ENCODE results near the gene GUCA1A.
A peak's percentile ranks its signal among the peaks of the same experiment; 100 is the strongest.
"Not testable (repeated sequence)": the region's sequence is repeated elsewhere in the genome, so short reads cannot be mapped to it uniquely, and the experiment has no call there.

The GUCA1A gene

DNA sequence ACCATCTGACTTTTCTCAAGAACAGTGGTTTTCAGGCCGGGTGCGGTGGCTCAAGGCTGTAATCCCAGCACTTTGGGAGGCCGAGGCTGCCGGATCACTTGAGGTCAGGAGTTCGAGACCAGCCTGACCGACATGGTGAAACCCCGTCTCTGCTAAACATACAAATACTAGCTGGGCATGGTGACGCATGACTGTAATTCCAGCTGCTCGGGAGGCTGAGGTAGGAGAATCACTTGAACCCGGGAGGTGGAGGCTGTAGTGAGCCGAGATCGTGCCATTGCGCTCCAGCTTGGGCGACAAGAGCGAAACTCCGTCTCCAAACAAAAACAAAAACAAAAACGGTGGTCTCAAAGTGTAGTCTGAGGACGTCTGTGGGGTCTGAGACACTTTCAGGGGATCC lies 43.3 kb downstream of the GUCA1A start:
- DNase-seq: not testable (repeated sequence)

DNA sequence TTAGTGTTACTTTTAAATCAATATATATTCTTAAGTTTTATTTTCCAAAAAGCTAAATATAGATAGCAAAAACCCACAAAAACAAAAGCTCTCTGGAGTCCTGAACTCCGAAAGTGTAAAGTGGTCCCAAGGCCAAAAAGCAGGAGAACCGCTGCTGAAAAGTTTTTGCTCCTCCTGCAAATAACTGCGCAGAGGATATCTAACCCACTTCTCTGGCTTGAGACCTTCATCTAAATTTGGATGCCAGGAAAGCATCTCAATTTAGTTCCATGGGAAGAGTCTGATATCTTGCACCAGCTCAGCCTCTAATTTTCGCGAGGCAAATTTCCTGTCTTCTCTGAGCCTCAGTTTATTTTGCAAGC lies 44.0 kb downstream of the GUCA1A start:
- DNase-seq: no peak

DNA sequence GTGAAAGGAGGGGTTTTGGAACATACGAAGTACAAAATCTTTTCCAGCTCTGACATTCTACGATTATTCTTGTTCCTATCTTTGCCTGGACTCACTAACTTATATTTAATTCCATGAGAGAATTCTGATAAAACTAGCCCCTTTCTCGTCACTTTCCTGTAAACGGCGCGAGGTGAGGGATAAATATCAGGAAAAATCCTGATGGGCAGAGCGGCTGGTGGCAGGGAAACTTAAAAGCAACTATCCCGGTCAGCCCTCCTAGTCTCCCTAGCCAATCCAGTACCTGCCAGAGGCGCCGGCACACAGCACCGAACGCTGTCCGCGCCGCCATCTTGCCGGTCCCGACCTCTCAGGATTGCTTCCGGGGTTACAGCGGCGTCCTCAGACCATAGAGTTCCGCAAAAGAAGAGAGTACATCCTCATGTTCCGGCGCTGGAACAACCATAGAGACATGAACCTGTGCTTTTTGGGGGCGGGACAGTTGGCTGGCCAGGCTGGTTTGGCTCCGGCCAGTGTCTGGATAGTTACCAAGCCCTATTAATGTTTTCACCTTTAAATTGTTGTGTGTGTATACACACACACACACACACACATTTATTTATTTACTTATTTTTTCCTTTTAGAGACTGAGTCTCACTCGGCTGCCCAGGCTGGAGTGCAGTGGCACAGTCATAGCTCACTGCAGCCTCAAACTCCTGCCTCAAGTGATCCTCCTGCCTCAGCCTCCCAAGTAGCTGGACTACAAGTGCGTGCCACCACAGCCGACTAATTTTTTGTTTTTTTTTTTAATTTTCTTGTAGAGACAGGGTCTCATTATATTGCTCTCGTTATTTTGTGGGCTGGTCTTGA lies 44.6 kb downstream of the GUCA1A start, which contains the start of gene MRPS10:
TSS of gene MRPS10 (minus strand) at position 343 of the 849 bp plus-strand sequence. CDS start at position 331, 12 bp downstream.
- DNase-seq: peak; percentile 91

DNA sequence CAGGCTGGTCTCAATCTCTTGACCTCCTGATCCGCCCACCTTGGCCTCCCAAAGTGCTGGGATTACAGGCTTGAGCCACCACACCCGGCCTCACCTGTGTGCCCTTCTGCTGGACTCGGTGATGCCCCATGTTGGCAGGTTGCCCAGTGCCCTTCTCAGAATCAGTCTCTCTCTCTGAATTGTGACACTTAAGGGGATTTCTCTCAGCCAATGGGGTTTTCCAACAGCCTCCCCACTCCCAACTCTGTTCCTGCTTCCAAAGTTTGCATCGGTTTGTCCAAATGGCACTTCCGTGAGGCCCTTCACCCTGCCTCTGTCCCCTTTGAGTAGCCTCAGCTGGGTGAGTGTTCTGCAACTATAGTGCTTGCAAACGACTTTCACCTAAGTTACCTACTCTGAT lies 47.6 kb downstream of the GUCA1A start:
- DNase-seq: no peak

DNA sequence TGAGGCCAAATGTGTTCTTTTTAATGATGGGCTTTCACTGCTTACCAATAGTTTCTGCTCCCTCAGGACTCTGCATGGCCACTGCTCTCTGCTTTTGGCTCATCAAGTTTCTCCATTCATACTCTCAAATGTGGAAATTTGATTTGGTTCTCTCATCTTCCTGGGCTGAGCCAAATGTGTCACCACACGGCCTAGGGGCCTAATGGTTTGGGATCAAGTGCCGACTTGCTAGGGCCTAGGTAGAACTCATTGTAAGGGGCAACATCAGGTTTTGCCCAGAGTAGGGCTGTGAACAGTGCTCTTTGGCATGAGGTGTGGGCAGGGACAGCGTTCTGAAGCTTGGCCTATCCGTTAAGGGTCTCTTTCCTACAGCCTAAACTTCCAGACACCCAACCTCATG lies 48.4 kb downstream of the GUCA1A start:
- no peak for DNase-seq

DNA sequence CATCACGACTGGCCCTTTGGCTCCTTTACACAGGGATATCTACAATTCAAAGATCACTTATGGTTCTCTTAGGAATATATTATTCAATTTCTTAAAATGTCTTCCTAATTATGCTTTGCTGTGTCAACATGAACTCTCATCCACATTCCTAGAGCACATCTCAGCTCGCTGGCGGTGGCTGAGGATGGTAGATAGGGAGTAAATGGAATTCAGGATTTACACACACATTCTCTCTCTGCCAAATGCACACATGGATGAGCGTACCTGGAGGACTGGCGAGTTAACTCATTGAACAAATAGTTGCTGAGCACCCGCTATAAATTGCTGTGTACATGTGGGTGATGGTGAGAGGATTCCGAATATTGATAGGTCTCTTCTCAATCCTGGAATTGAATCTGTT lies 49.3 kb downstream of the GUCA1A start:
- DNase-seq: no peak

DNA sequence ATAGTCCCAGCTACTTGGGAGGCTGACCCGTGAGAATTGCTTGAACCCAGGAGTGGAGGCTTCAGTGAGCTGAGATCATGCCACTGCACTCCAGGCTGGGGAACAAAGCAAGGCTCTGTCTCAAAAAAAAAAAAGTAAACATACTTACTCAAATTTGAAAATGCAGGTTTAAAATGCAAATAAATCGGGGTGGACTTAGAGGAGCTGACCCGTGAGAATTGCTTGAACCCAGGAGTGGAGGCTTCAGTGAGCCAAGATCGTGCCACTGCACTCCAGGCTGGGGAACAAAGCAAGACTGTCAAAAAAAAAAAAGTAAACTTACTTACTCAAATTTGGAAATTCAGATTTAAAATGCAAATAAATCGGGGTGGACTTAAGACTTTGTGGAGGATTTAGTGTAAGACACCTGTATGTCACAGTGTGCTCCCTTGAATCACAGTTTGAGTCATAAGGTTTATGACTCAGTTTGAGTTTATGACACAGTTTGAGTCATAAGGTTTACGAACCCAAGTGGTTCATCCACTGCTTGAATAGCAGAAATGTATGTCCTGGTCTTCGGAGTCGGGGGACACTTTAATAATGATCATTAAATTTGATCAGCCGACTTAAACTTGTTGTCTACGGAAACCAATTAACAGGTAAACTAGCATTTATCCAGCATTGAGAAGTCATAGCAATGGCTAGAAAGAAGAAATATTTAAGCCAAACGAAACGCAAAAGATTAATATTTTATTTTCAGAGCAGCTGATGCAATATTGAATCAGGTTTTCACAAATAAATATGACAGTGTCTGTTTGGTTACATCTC lies 51.3 kb downstream of the GUCA1A start:
- DNase-seq: no peak

DNA sequence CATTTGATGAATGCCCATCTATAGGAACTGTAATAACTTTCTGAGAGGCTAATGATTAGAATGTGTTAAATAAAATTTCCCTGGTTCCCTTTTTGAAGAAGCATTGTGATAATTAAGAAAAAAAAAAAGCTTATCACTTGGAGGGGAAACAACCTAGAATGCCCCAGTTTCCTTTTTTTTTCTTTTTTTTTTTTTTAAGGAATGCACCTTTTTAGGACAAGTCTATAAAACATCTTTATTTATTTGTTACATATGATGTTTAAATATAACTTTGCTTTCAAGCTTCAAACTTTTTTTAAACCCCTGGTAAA lies 51.8 kb downstream of the GUCA1A start:
- DNase-seq: no peak

DNA sequence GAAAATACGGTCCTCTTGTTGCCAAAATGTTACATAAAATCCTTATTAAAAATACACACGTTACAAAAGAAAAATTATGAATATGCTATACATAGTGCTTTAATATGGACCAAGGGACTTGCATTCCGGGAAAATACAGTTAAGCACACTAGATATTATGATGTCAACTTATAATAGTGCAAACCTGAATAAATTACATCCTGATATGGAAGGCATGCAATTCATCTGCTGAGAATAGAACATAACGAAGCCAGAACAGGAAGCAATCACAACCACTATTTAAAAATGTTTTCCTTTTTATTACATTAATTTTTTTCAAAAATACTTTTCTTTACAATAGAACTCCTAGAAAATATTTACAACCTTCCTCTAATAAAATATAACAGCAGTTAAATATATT lies 52.3 kb downstream of the GUCA1A start:
- no peak for DNase-seq

DNA sequence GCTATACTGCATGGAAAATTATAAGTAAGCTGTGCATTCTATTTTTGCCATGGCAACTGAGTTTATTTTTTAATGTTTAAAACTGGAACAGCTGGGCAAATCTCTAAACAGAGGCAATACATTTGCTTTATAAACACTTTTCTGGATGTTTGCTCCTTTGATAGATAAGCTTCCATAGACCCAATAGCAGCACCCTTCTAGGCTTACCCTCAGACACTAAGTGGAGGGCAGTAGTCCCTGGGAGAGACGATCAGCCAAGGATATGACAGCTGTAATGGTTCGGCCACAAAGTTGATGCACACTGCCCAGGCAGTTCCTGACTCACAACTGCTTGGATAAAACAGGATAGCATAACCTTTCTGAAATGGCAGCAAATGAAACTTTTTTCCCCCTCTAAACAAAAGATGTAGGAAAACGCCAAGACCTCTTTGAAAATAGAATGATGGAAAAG lies 53.0 kb downstream of the GUCA1A start:
- no peak for DNase-seq

DNA sequence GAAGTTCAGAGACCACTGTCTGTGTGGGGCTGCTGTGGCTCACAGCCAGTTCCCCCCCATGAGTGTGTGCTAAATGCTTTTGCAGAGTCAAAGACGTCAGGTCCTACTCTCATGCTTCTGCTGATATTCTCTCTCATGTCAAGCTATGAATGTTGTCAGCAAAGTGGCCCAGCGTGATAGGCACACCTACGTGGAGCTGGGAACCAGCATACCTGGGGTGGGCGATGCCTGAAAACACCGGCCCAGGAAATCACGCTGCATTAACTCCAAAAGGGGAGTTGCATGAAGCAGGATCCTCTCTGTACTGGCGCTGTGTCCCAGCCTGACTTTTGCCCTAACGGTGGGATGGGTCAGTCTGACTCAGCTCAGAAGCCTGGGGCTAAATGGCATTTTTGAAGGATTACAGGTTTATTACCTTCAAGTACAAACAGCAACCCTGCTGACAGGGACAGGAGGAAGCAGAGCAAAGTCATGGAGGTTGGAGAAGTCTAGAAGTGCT lies 53.5 kb downstream of the GUCA1A start:
- no peak for DNase-seq

DNA sequence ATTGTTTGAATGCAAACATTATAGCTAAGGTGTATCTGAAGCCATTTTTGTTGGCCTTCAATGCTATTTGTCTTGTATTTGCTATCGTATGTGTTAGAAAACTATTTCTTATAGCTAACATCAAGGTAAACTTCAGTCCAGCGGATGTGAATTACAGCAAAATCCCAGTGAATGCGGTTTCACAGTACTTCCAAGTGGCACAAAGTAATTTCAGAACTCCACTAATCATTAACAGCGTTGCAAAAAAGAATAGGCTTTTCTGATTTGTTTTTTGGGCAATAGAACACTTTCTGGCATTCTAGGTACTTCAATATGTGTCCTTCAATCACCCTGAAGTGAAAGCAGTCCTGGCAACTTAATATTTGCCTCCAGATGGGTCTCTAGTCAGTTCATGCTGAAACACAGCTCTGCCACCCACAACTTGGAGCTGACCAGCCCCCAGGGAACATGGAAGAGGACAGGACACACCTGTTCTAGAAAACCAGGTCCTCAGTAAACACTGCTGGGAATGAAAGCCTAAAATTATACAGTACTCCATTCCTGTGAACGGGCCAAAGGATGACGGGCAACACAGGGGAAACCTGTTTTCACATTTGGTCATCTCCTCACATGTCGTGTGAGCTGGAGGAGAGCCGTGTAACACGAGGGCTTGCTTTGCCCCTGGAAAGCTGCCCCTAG lies 54.1 kb downstream of the GUCA1A start:
- no peak for DNase-seq

DNA sequence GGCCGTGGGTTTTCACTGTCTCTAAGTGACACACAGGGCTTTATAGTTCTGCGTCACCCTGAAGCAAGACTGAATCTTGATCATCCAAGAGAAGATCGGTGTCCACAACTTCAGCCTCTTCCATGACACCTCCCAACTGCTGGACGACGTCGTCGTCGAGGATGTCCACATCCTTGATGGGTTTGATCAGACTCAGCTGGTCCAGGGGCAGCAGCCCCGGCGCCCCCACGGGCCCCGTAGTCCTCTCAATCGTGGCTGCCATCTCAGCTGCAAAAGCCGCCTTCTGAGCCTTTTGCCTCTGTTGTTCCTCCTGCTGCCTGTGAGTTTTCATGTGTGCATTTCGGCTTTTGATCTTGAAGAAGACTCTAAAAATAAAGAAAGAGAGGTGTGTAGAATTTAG lies 55.1 kb downstream of the GUCA1A start:
- DNase-seq: no peak
